GM19463 (cell line): ENCODE data around the gene GRK3.

Experiments used
- ATAC-seq: cut with Tn5 transposase; IDR thresholded peaks from one replicate; pipeline ENCODE4 v1.9.1; 2021; ENCODE audit warnings: mild to moderate bottlenecking, moderate library complexity; ENCODE audit not compliant: unreplicated experiment

The GRK3 gene

DNA sequence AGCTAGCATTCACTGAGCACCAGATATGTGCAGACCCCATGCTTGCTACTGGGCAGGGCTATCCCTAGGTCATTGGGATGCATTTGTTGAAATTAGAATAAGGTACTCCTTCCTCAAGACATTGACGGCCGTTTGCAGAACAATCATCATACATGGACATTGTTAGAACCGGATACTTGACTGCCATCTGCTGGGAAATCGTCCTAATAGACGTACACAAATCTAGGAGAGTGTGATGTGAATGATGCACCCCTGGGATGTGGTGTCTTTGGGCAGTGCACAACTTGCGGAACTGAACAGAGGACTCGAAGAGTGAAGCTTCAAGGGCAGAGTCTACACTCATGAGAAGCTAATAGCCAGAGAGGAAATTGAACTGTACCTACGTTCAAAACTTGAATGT is 213.4 kb downstream of the GRK3 start:
- no peak for ATAC-seq
